GM23338 (cell line): ENCODE data around the gene GBF1. TPM values are rescaled to one million over a fixed set of nuclear protein-coding genes. Genes with fewer than 3 reads are reported as not detected.

ENCODE experiments used
- ATAC-seq: fragments of 200-7000 bp; cut with Tn5 transposase; 3 replicates; pipeline ENCODE4 v1.9.1; 2020
- DNase-seq: peaks from one replicate; pipeline ENCODE4 v3.0.0-alpha.2; 2015; ENCODE audit warnings: low spot score
- H2AFZ ChIP-seq: fragments of 200-600 bp; sonication (generic); 2 replicates; pipeline ENCODE4 v1.8.0; 2016; ENCODE audit warnings: antibody characterized with exemption, mild to moderate bottlenecking, moderate library complexity
- H3F3A ChIP-seq: fragments of 200-600 bp; sonication (generic); replicated peaks from 2 replicates; pipeline ENCODE4 v1.8.0; 2017; ENCODE audit warnings: antibody characterized with exemption, mixed run types, low read depth
- H3K27ac ChIP-seq: fragments of 200-600 bp; sonication (generic); 2 replicates; pipeline ENCODE4 v1.6.1; 2016; ENCODE audit warnings: low read depth
- H3K27me3 ChIP-seq: fragments of 200-600 bp; sonication (generic); 2 replicates; pipeline ENCODE4 v1.8.0; 2016; ENCODE audit warnings: mild to moderate bottlenecking, mixed run types, moderate library complexity; ENCODE audit not compliant: insufficient read depth
- H3K36me3 ChIP-seq: fragments of 200-600 bp; sonication (generic); 2 replicates; pipeline ENCODE4 v1.8.0; 2016; ENCODE audit warnings: mild to moderate bottlenecking; ENCODE audit not compliant: insufficient read depth
- H3K4me1 ChIP-seq: fragments of 200-600 bp; sonication (generic); 2 replicates; pipeline ENCODE4 v1.8.0; 2016; ENCODE audit warnings: mild to moderate bottlenecking, moderate library complexity; ENCODE audit not compliant: insufficient read depth
- H3K4me2 ChIP-seq: fragments of 200-600 bp; sonication (generic); 2 replicates; pipeline ENCODE4 v1.7.1; 2017; ENCODE audit warnings: mixed run types
- H3K4me3 ChIP-seq: fragments of 200-600 bp; sonication (generic); 2 replicates; pipeline ENCODE4 v1.6.1; 2016; ENCODE audit warnings: mixed run types
- H3K79me2 ChIP-seq: fragments of 200-600 bp; sonication (generic); replicated peaks from 2 replicates; pipeline ENCODE4 v1.8.0; 2017; ENCODE audit warnings: mild to moderate bottlenecking; ENCODE audit not compliant: insufficient read depth
- H3K9me2 ChIP-seq: fragments of 200-600 bp; sonication (generic); 2 replicates; pipeline ENCODE4 v1.8.0; 2017; ENCODE audit not compliant: insufficient read depth
- H4K20me1 ChIP-seq: fragments of 200-600 bp; sonication (generic); replicated peaks from 2 replicates; pipeline ENCODE4 v1.8.0; 2017; ENCODE audit warnings: mild to moderate bottlenecking; ENCODE audit not compliant: insufficient read depth
- H3K27ac Mint-ChIP-seq: 2 replicates; pipeline ENCODE4 v1.8.0; 2020; ENCODE audit warnings: inconsistent platforms, mild to moderate bottlenecking, moderate library complexity, mixed read lengths
- H3K27me3 Mint-ChIP-seq: 3 replicates; pipeline ENCODE4 v1.8.0; 2022; ENCODE audit warnings: low read depth, mild to moderate bottlenecking, moderate library complexity, mixed read lengths, inconsistent platforms; ENCODE audit not compliant: insufficient read depth, poor library complexity
- H3K36me3 Mint-ChIP-seq: 3 replicates; pipeline ENCODE4 v1.8.0; 2021; ENCODE audit warnings: low read depth, mild to moderate bottlenecking, inconsistent platforms, moderate library complexity, mixed read lengths
- H3K4me1 Mint-ChIP-seq: 3 replicates; pipeline ENCODE4 v1.8.0; 2020; ENCODE audit warnings: mild to moderate bottlenecking, inconsistent platforms, mixed read lengths
- H3K4me3 Mint-ChIP-seq: 3 replicates; pipeline ENCODE4 v1.8.0; 2021; ENCODE audit warnings: moderate library complexity, mild to moderate bottlenecking, inconsistent platforms, mixed read lengths
- H3K9me3 Mint-ChIP-seq: 3 replicates; pipeline ENCODE4 v1.8.0; 2020; ENCODE audit warnings: moderate library complexity, mild to moderate bottlenecking, inconsistent platforms, mixed read lengths
- CREB1 ChIP-seq: fragments of 250-450 bp; sonication (Bioruptor Pico); IDR thresholded peaks from 2 replicates; pipeline ENCODE4 v1.5.0; 2020; ENCODE audit warnings: low read depth, mild to moderate bottlenecking, moderate library complexity
- CTCF ChIP-seq, 2 experiments: fragments of 200-600 bp in 1 of 2; sonication (generic) in 1 of 2; conservative IDR thresholded peaks; 2 replicates each; pipeline versions ENCODE4 v1.5.1 to v1.6.1; 2016 to 2017; ENCODE audit warnings: antibody characterized with exemption in 2 of 2, low read depth in 2 of 2, mild to moderate bottlenecking in 2 of 2, moderate library complexity in 1 of 2
- EZH2 ChIP-seq: fragments of 200-600 bp; sonication (generic); IDR thresholded peaks from one replicate; pipeline ENCODE4 v1.8.0; 2017; ENCODE audit warnings: antibody characterized with exemption, mild to moderate bottlenecking, low read depth; ENCODE audit not compliant: unreplicated experiment
- EZH2phosphoT487 ChIP-seq: fragments of 200-600 bp; sonication (generic); IDR thresholded peaks from one replicate; pipeline ENCODE4 v1.8.1; 2018; ENCODE audit warnings: antibody characterized with exemption; ENCODE audit not compliant: unreplicated experiment
- JUNB ChIP-seq: IDR thresholded peaks from one replicate; pipeline ENCODE4 v1.6.1; 2016; ENCODE audit warnings: antibody characterized with exemption; ENCODE audit not compliant: unreplicated experiment
- NANOG ChIP-seq: IDR thresholded peaks from 2 replicates; pipeline ENCODE4 v1.6.1; 2016; ENCODE audit warnings: antibody characterized with exemption, borderline replicate concordance
- POLR2AphosphoS5 ChIP-seq: IDR thresholded peaks from 2 replicates; pipeline ENCODE4 v1.6.1; 2016; ENCODE audit warnings: antibody characterized with exemption, low read depth
- REST ChIP-seq: IDR thresholded peaks from one replicate; pipeline ENCODE4 v1.6.1; 2018; ENCODE audit warnings: antibody characterized with exemption; ENCODE audit not compliant: unreplicated experiment
- STAT1 ChIP-seq: IDR thresholded peaks from one replicate; pipeline ENCODE4 v1.6.1; 2016; ENCODE audit warnings: antibody characterized with exemption; ENCODE audit not compliant: unreplicated experiment
- ZNF114 ChIP-seq: fragments of 250-450 bp; sonication (Bioruptor Pico); IDR thresholded peaks from 2 replicates; pipeline ENCODE4 v1.5.0; 2020; ENCODE audit warnings: mild to moderate bottlenecking, moderate library complexity
- ZNF331 ChIP-seq: fragments of 250-450 bp; sonication (Bioruptor Pico); IDR thresholded peaks from 2 replicates; pipeline ENCODE4 v1.5.0; 2020; ENCODE audit warnings: low read depth, mild to moderate bottlenecking, moderate library complexity
- ZNF462 ChIP-seq: fragments of 250-450 bp; sonication (Bioruptor Pico); IDR thresholded peaks from 2 replicates; pipeline ENCODE4 v1.5.0; 2020; ENCODE audit warnings: mild to moderate bottlenecking, moderate library complexity
- polyA plus RNA-seq: library from polyadenylated mRNA; unstranded; fragments of >200 nt; fragmentation: Nextera tagmentation; extraction: Ambion mirVana; gene quantifications from 2 replicates; pipeline ENCODE4 v1.2.1, GENCODE V29; 2016
- total RNA-seq: library from RNA; depleted of rRNA; stranded (reverse); fragments of >200 nt; shearing (Covaris generic); gene quantifications from 2 replicates; pipeline ENCODE4 v1.2.3, GENCODE V29; 2014
- TF ChIP-seq, protein P1 (sequence below): IDR thresholded peaks from 2 replicates; pipeline ENCODE4 v1.6.1; 2016; ENCODE audit warnings: antibody characterized with exemption

Gene GBF1
- total and polyA plus RNA-seq, 2 experiments from 2014 or later: 6.5 to 27.2 TPM

GRCh38 chr10:102402512-102402896 is 157.2 kb downstream of the GBF1 start:
- Histone ChIP-seq H2AFZ (no peak overlapping the region), H3K79me2 (no peaks in the 10 kb centered on the region), H3K4me2 (no peak overlapping the region), H3K36me3 (no peaks in the 10 kb centered on the region), H3K27me3 (peaks cover 6% of the 10 kb centered on the region), H3K9me2 (no peaks in the 10 kb centered on the region), H3K4me3 (no peak overlapping the region), H3K27ac (no peak overlapping the region), H3K4me1 (0 out of 2 replicates have a peak, but pooled peaks cover 3% of the 10 kb centered on the region), H4K20me1 (no peaks in the 10 kb centered on the region), H3F3A (0 out of 2 replicates have a peak, but pooled peaks cover 9% of the 10 kb centered on the region)
- TF ChIP-seq REST (no peak), ZNF331 (CRISPR knock-in tag) (no peak), ZNF114 (CRISPR knock-in tag) (no peak), STAT1 (no peak), JUNB (no peak), NANOG (no peak), CREB1 (CRISPR knock-in tag) (no peak), ZNF462 (CRISPR knock-in tag) (no peak), POLR2AphosphoS5 (no peak), CTCF (conservative IDR thresholded peaks at IDR 0.05; ENCODE audit: low read depth in 2 of 2) (no peak), EZH2 (no peak), EZH2phosphoT487 (no peak)
- TF ChIP-seq, protein P1, sequence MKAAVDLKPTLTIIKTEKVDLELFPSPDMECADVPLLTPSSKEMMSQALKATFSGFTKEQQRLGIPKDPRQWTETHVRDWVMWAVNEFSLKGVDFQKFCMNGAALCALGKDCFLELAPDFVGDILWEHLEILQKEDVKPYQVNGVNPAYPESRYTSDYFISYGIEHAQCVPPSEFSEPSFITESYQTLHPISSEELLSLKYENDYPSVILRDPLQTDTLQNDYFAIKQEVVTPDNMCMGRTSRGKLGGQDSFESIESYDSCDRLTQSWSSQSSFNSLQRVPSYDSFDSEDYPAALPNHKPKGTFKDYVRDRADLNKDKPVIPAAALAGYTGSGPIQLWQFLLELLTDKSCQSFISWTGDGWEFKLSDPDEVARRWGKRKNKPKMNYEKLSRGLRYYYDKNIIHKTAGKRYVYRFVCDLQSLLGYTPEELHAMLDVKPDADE: no peak
- peaks cover 27% of the 10 kb centered on the region for H3K27me3 Mint-ChIP-seq
- no peaks in the 10 kb centered on the region; the same call in 2 of the 3 replicates for H3K36me3 Mint-ChIP-seq
- ATAC-seq: no peak
- no peak overlapping the region for H3K4me3 Mint-ChIP-seq
- no peak for DNase-seq
- peaks cover 7% of the 10 kb centered on the region; the same call in 2 of the 3 replicates for H3K4me1 Mint-ChIP-seq
- no peak overlapping the region for H3K27ac Mint-ChIP-seq
- no peaks in the 10 kb centered on the region for H3K9me3 Mint-ChIP-seq
